ENCODE measurements around the gene GRHPR. TPM values are rescaled to one million over a fixed set of nuclear protein-coding genes. Genes with fewer than 3 reads are reported as not detected.

Gene GRHPR
- total and polyA plus RNA-seq, 7 donors, result 72.2 to 138 (median 100) TPM

DNA sequence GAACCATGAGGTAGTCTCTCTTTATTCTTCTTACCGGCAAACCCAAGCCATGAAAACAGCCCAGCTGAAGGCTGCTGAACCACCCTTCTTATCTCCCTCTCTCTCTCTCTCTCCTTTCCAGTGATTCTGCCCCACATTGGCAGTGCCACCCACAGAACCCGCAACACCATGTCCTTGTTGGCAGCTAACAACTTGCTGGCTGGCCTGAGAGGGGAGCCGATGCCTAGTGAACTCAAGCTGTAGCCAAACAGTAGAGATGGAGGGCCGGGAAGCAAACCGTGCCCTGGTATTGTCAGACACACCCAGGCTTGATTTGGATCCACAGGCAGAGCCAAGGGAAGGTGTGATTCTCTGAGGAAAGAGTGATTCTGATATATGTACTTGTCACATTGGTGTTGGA is 14.0 kb downstream of the GRHPR start:
- peaks cover 21% of the 10 kb centered on the region for H3K4me1 ChIP-seq
- ATAC-seq, result no peak

DNA sequence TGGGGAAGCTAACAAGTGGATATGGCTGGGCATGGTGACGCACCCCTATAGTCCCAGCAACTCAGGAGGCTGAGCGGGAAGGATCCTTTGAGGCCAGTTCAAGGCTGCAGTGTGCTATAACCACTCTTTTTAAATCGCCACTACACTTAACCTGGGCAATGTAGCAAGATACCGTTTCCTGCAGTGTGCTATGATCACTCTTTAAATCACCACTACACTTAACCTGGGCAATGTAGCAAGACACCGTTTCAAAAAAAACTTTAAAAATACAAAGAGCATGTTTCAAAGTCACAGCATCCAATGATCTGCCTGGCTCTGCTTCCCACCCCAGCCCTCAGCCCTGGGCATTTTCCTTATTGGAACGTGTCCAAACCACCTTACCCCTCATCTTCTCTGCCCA is 14.5 kb downstream of the GRHPR start:
- Histone ChIP-seq H3K9me3 (no peaks in the 10 kb centered on the region), H3K4me3 (no peak overlapping the region), H3K27me3 (ENCODE audit: insufficient read depth in 3 of 3, low read length in 2 of 3) (no peaks in the 10 kb centered on the region), H3K27ac (peak overlapping the region; percentile 66), H3K4me1 (peaks cover 21% of the 10 kb centered on the region), H3K36me3 (ENCODE audit: insufficient read depth in 1 of 2, low read depth in 1 of 2) (peaks cover 9 to 92% of the 10 kb centered on the region in 2 donors)
- no peak for DNase-seq
- TF ChIP-seq, protein P1, sequence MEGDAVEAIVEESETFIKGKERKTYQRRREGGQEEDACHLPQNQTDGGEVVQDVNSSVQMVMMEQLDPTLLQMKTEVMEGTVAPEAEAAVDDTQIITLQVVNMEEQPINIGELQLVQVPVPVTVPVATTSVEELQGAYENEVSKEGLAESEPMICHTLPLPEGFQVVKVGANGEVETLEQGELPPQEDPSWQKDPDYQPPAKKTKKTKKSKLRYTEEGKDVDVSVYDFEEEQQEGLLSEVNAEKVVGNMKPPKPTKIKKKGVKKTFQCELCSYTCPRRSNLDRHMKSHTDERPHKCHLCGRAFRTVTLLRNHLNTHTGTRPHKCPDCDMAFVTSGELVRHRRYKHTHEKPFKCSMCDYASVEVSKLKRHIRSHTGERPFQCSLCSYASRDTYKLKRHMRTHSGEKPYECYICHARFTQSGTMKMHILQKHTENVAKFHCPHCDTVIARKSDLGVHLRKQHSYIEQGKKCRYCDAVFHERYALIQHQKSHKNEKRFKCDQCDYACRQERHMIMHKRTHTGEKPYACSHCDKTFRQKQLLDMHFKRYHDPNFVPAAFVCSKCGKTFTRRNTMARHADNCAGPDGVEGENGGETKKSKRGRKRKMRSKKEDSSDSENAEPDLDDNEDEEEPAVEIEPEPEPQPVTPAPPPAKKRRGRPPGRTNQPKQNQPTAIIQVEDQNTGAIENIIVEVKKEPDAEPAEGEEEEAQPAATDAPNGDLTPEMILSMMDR (IDR thresholded peaks at IDR 0.05), result no peak
- 82 to 93% (median 84%) methylated on average over 6 of the region's 6 CpGs for WGBS, 3 donors
- intact Hi-C loops (cut with DNase I), result no loop called here
- ATAC-seq, result peak in 1 of 4 donors; percentile 4

More for the DNA sequence above, 14.0 kb downstream of the GRHPR start:
- Histone ChIP-seq H3K27me3 (ENCODE audit: insufficient read depth in 3 of 3, low read length in 2 of 3) (no peaks in the 10 kb centered on the region), H3K4me3 (no peak overlapping the region), H3K27ac (peak overlapping the region; percentile 13), H3K9me3 (no peaks in the 10 kb centered on the region), H3K36me3 (ENCODE audit: insufficient read depth in 1 of 2, low read depth in 1 of 2) (peaks cover 9 to 92% of the 10 kb centered on the region in 2 donors)
- intact Hi-C loops (cut with DNase I), result no loop called here
- no peak for DNase-seq
- TF ChIP-seq, protein P1 (IDR thresholded peaks at IDR 0.05), result no peak
- WGBS, 3 donors, result 41 to 56% (median 42%) methylated on average over 5 of the region's 5 CpGs

DNA sequence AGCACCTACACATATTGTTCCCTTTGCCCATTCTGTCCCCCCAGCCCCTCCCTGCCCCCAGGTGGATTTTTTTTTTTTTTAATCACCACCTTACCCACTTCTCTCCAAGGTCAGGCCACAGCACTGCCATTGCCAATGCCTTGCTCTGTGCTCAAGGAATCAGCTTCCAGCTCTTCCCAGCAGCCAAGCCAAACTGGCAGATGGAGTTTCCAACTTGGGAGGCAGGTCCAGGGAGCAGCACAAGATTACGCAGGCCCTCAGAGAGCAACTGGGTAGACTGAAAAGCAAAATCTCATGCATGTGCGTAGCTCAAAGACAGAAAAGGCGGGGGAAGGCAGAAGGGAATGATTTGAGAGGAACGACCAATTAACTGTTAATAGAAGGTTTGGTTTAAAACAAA is 15.1 kb downstream of the GRHPR start:
- ATAC-seq, result peak; percentile 78 to 91 (median 84)
- no peaks in the 10 kb centered on the region for H3K27me3 ChIP-seq (ENCODE audit: insufficient read depth in 3 of 3, low read length in 2 of 3)
- intact Hi-C loops (cut with DNase I), result no loop called here
- peaks cover 9 to 93% of the 10 kb centered on the region in 2 donors for H3K36me3 ChIP-seq (ENCODE audit: insufficient read depth in 1 of 2, low read depth in 1 of 2)
- peaks cover 21% of the 10 kb centered on the region for H3K4me1 ChIP-seq
- DNase-seq, result peak in 1 of 2 donors; percentile 67
- WGBS, 3 donors, result 36 to 52% (median 37%) methylated on average over 4 of the region's 4 CpGs
- no peak overlapping the region for H3K4me3 ChIP-seq
- peak overlapping the region; percentile 66 for H3K27ac ChIP-seq
- TF ChIP-seq, protein P1 (IDR thresholded peaks at IDR 0.05), result no peak
- no peaks in the 10 kb centered on the region for H3K9me3 ChIP-seq

DNA sequence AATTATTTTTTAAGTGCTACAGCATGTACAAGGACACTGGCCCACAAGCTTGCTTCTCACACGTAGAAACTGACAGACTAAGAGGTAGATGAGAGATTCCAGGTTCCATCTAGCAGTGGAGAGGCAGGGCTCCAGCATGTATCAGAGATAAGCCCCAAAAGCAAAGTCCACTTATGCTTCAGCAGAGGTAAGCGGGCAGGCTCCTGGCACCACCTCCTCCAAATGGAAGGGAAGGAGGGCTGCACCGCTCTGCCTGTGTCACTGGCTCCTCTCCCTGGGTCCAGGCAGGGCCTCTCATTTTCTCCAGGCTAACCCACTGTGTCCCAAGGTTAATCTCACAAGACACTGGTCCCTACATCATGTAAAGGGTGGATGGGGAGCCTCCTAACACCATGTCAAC is 15.9 kb downstream of the GRHPR start:
- 78 to 91% (median 88%) methylated on average over 3 of the region's 3 CpGs for WGBS, 3 donors
- intact Hi-C loops (cut with DNase I), result no loop called here

More for the DNA sequence above, 15.9 kb downstream of the GRHPR start:
- Histone ChIP-seq H3K4me1 (peaks cover 21% of the 10 kb centered on the region), H3K36me3 (ENCODE audit: insufficient read depth in 1 of 2, low read depth in 1 of 2) (peaks cover 9 to 92% of the 10 kb centered on the region in 2 donors), H3K27ac (peak overlapping the region; percentile 66), H3K27me3 (ENCODE audit: insufficient read depth in 3 of 3, low read length in 2 of 3) (no peaks in the 10 kb centered on the region), H3K4me3 (no peak overlapping the region), H3K9me3 (no peaks in the 10 kb centered on the region)
- TF ChIP-seq, protein P1 (IDR thresholded peaks at IDR 0.05), result no peak
- peak in 1 of 4 donors; percentile 10 for ATAC-seq
- no peak for DNase-seq

All from psoas muscle (tissue), 8 donors.